D341Med (cell line): ENCODE data around the gene DKK3.

Experiments used
- DNase-seq: peaks from one replicate; pipeline ENCODE4 v3.0.0; 2012; ENCODE audit warnings: low spot score

DKK3 gene

GRCh38 chr11:12029738-12030363 lies 21.4 kb upstream of the DKK3 start:
- peak; percentile 1 for DNase-seq

- no peak for DNase-seq
Observed at GRCh38 chr11:12029119-12029518, 20.7 kb upstream of the DKK3 start.

GRCh38 chr11:12028303-12028702 lies 19.9 kb upstream of the DKK3 start:
- DNase-seq: no peak

- no peak for DNase-seq
Observed at GRCh38 chr11:12026331-12027211, 18.1 kb upstream of the DKK3 start.

GRCh38 chr11:12024254-12024926 lies 16.0 kb upstream of the DKK3 start:
- DNase-seq: no peak

- DNase-seq: no peak
Observed at GRCh38 chr11:12023015-12023414, 14.6 kb upstream of the DKK3 start.

- DNase-seq: no peak
Observed at GRCh38 chr11:12020546-12020945, 12.1 kb upstream of the DKK3 start.

GRCh38 chr11:12019866-12020416 lies 11.5 kb upstream of the DKK3 start:
- no peak for DNase-seq

GRCh38 chr11:12019337-12019736 lies 10.9 kb upstream of the DKK3 start:
- no peak for DNase-seq

GRCh38 chr11:12017865-12018453 lies 9.5 kb upstream of the DKK3 start:
- peak; percentile 1 for DNase-seq

GRCh38 chr11:12017243-12017678 lies 8.8 kb upstream of the DKK3 start:
- DNase-seq: peak; percentile 4

- DNase-seq: peak; percentile 3
Observed at GRCh38 chr11:12016246-12016645, 7.8 kb upstream of the DKK3 start.

GRCh38 chr11:12015486-12015885 lies 7.1 kb upstream of the DKK3 start:
- DNase-seq: no peak

- DNase-seq: no peak
Observed at GRCh38 chr11:12013781-12014180, 5.4 kb upstream of the DKK3 start.

GRCh38 chr11:12009617-12010321 lies 1.3 kb upstream of the DKK3 start:
- no peak for DNase-seq

GRCh38 chr11:12008790-12009616 lies 577 bp upstream of the DKK3 start:
- peak; percentile 55 for DNase-seq

GRCh38 chr11:12007230-12007593 lies 1.2 kb downstream of the DKK3 start:
- DNase-seq: no peak

GRCh38 chr11:12006552-12007229 lies 1.7 kb downstream of the DKK3 start:
- DNase-seq: no peak

GRCh38 chr11:12005476-12005875 lies 3.0 kb downstream of the DKK3 start:
- DNase-seq: no peak

GRCh38 chr11:12005061-12005460 lies 3.4 kb downstream of the DKK3 start:
- DNase-seq: no peak
